ENCODE data around the gene NRXN3. TPM values are rescaled to one million over a fixed set of nuclear protein-coding genes. Genes with fewer than 3 reads are reported as not detected.

Gene NRXN3
- total RNA-seq, 3 donors from 2014 or later, result 2.1 to 27.3 (median 2.6) TPM

GRCh38 chr14:79899610-79900009 is 1729.4 kb downstream of the NRXN3 start:
- Histone ChIP-seq H3K4me3 (no peak overlapping the region), H3K4me1 (ENCODE audit: low read depth) (no peaks in the 10 kb centered on the region), H3K9me3 (no peaks in the 10 kb centered on the region), H3K36me3 (ENCODE audit: low read depth) (no peaks in the 10 kb centered on the region)
- TF ChIP-seq CTCF (IDR thresholded peaks at IDR 0.05), result no peak
- DNase-seq (no peak), ATAC-seq (no peak)
- intact Hi-C loops (cut with DNase I, micrococcal nuclease), result no loop called here

- Histone ChIP-seq H3K4me3 (no peak overlapping the region), H3K4me1 (ENCODE audit: low read depth) (no peaks in the 10 kb centered on the region), H3K36me3 (ENCODE audit: low read depth) (no peaks in the 10 kb centered on the region), H3K9me3 (no peaks in the 10 kb centered on the region)
- TF ChIP-seq CTCF (IDR thresholded peaks at IDR 0.05), result no peak
- intact Hi-C loops (cut with DNase I, micrococcal nuclease), result no loop called here
- ATAC-seq, result no peak
- DNase-seq, result no peak
Measured at GRCh38 chr14:79904497-79904896, 1734.3 kb downstream of the NRXN3 start.

GRCh38 chr14:79906994-79907393 is 1736.8 kb downstream of the NRXN3 start:
- no peak for TF ChIP-seq CTCF (IDR thresholded peaks at IDR 0.05)
- H3K36me3 ChIP-seq (ENCODE audit: low read depth), result no peaks in the 10 kb centered on the region
- ATAC-seq, result no peak

GRCh38 chr14:79910086-79910485 is 1739.9 kb downstream of the NRXN3 start:
- intact Hi-C loops (cut with DNase I, micrococcal nuclease), result no loop called here
- TF ChIP-seq CTCF (IDR thresholded peaks at IDR 0.05), result no peak
- no peak for ATAC-seq

More at GRCh38 chr14:79906994-79907393, 1736.8 kb downstream of the NRXN3 start:
- Histone ChIP-seq H3K4me3 (no peak overlapping the region), H3K4me1 (ENCODE audit: low read depth) (no peaks in the 10 kb centered on the region), H3K9me3 (no peaks in the 10 kb centered on the region)
- intact Hi-C loops (cut with DNase I, micrococcal nuclease), result no loop called here
- no peak for DNase-seq

GRCh38 chr14:79911744-79912143 is 1741.6 kb downstream of the NRXN3 start:
- no peak for TF ChIP-seq CTCF (IDR thresholded peaks at IDR 0.05)
- no peaks in the 10 kb centered on the region for H3K4me1 ChIP-seq (ENCODE audit: low read depth)
- ATAC-seq, result no peak
- intact Hi-C loops (cut with DNase I, micrococcal nuclease), result no loop called here
- H3K9me3 ChIP-seq, result no peaks in the 10 kb centered on the region
- H3K4me3 ChIP-seq, result no peak overlapping the region
- no peaks in the 10 kb centered on the region for H3K36me3 ChIP-seq (ENCODE audit: low read depth)
- DNase-seq, result no peak

More at GRCh38 chr14:79910086-79910485, 1739.9 kb downstream of the NRXN3 start:
- DNase-seq, result no peak
- Histone ChIP-seq H3K4me3 (no peak overlapping the region), H3K36me3 (ENCODE audit: low read depth) (no peaks in the 10 kb centered on the region), H3K9me3 (no peaks in the 10 kb centered on the region), H3K4me1 (ENCODE audit: low read depth) (no peaks in the 10 kb centered on the region)

GRCh38 chr14:79914595-79914994 is 1744.4 kb downstream of the NRXN3 start:
- no peaks in the 10 kb centered on the region for H3K9me3 ChIP-seq
- intact Hi-C loops (cut with DNase I, micrococcal nuclease), result no loop called here
- ATAC-seq, result no peak
- no peaks in the 10 kb centered on the region for H3K4me1 ChIP-seq (ENCODE audit: low read depth)
- no peak for TF ChIP-seq CTCF (IDR thresholded peaks at IDR 0.05)
- no peak for DNase-seq
- H3K4me3 ChIP-seq, result no peak overlapping the region
- H3K36me3 ChIP-seq (ENCODE audit: low read depth), result no peaks in the 10 kb centered on the region
